ENCODE results near the gene FIP1L1.
A peak's percentile ranks its signal among the peaks of the same experiment; 100 is the strongest.

Gene FIP1L1

GRCh38 chr4:53505947-53506346 is 128.5 kb downstream of the FIP1L1 start:
- DNase-seq (ENCODE audit: low read depth), result no peak

GRCh38 chr4:53507058-53507457 is 129.6 kb downstream of the FIP1L1 start:
- DNase-seq (ENCODE audit: low read depth), result no peak

- peak; percentile 74 for DNase-seq (ENCODE audit: low read depth)
Measured at GRCh38 chr4:53507671-53508286, 130.3 kb downstream of the FIP1L1 start.

GRCh38 chr4:53508446-53508845 is 131.0 kb downstream of the FIP1L1 start:
- DNase-seq (ENCODE audit: low read depth), result peak; percentile 35

- DNase-seq (ENCODE audit: low read depth), result no peak
Measured at GRCh38 chr4:53510321-53510720, 132.9 kb downstream of the FIP1L1 start.

All from HS-27A (cell line).